ENCODE data around the gene SMYD2. TPM values are rescaled to one million over a fixed set of nuclear protein-coding genes. Genes with fewer than 3 reads are reported as not detected.

The SMYD2 gene
- total and polyA plus RNA-seq, 2 of the 8 experiments (the other 6 are each of a cell fraction or from before 2014, with no cell fraction given): 3.0 to 5.2 TPM

- H2BK120ac ChIP-seq (replicated peaks; ENCODE audit: low read depth, low read length): no peak overlapping the region
- no peak overlapping the region for H2BK15ac ChIP-seq (ENCODE audit: low read length)
- H3K9me3 ChIP-seq (ENCODE audit: insufficient read depth in 2 of 2, low read depth in 1 of 2, low read length in 1 of 2): no peaks in the 10 kb centered on the region
- TF ChIP-seq CTCF (IDR thresholded peaks at IDR 0.05; ENCODE audit: control extremely low read depth in 1 of 3, insufficient read depth in 1 of 3, low read depth in 1 of 3, low read length in 3 of 3): peak; percentile 39 to 50 (median 46)
- peak; percentile 59; the same call in 1 of the 2 replicates for TF ChIP-seq CEBPB (IDR thresholded peaks at IDR 0.05; ENCODE audit: low read depth, low read length)
- no peak for TF ChIP-seq CHD2 (IDR thresholded peaks at IDR 0.05; ENCODE audit: low read length)
- TF ChIP-seq NANOG (IDR thresholded peaks at IDR 0.05; ENCODE audit: insufficient read depth, low read depth, low read length, poor library complexity, severe bottlenecking): no peak
- peak; percentile 68 to 77 for TF ChIP-seq RAD21 (IDR thresholded peaks at IDR 0.05 in 1 of 2, conservative IDR thresholded peaks at IDR 0.05 in 1 of 2; ENCODE audit: low read depth in 2 of 2, low read length in 2 of 2)
- no peak overlapping the region for H3K18ac ChIP-seq (ENCODE audit: extremely low read depth, low read length)
- no peak overlapping the region for H2BK20ac ChIP-seq (ENCODE audit: low read length)
- H2BK5ac ChIP-seq (ENCODE audit: low read depth, low read length): no peak overlapping the region
- no peak overlapping the region for H4K8ac ChIP-seq (ENCODE audit: extremely low read depth, insufficient read depth, low read length)
- no peak overlapping the region for H3K4me2 ChIP-seq (ENCODE audit: insufficient read depth in 1 of 2, low read depth in 2 of 2, low read length in 2 of 2)
- H3K79me1 ChIP-seq (ENCODE audit: low read depth, low read length): no peaks in the 10 kb centered on the region
- CTCF ChIA-PET (ENCODE audit: partially characterized antibody): interaction anchor here (0.7 to 5.2 kb wide), 13 partner anchors 8 to 71 kb away, joined by 3 to 130 read pairs (median 4); no protein-coding TSS in a partner anchor
- H3K4me1 ChIP-seq (replicated peaks in 1 of 4; ENCODE audit: control insufficient read depth in 3 of 4, insufficient read depth in 4 of 4, low read length in 3 of 4): peaks cover 0 to 2% (median 0%) of the 10 kb centered on the region in 4 experiments; a peak in 4 of 7 replicates
- 52% methylated on average over 3 of the region's 3 CpGs; no CpG with 5 or more reads in 1 of the 2 experiments for WGBS, 2 experiments (ENCODE audit: extremely low coverage in 1 of 2, insufficient coverage in 1 of 2, insufficient read length in 1 of 2, insufficient replicate concordance in 2 of 2, low coverage in 1 of 2, low lambda C conversion rate in 2 of 2, missing lambda C conversion rate in 1 of 2)
- no peak for DNase-seq (ENCODE audit: low read depth in 1 of 2, low spot score in 2 of 2)
- no peak overlapping the region for H4K5ac ChIP-seq (ENCODE audit: insufficient read length, low read depth, low read length)
- H3K79me2 ChIP-seq (ENCODE audit: control insufficient read depth in 1 of 2, insufficient read depth in 2 of 2, low read length in 2 of 2): no peaks in the 10 kb centered on the region
- H3K14ac ChIP-seq (ENCODE audit: insufficient read length): no peak overlapping the region
- H3K27me3 ChIP-seq (replicated peaks in 1 of 4; ENCODE audit: control insufficient read depth in 3 of 4, extremely low read depth in 1 of 4, insufficient read depth in 3 of 4, low read length in 3 of 4): no peaks in the 10 kb centered on the region
- POLR2A ChIA-PET (ENCODE audit: partially characterized antibody): no interaction called here
- H3K9ac ChIP-seq (replicated peaks in 1 of 4; ENCODE audit: extremely low read depth in 1 of 4, low read depth in 3 of 4, low read length in 3 of 4): no peak overlapping the region
- H2AFZ ChIP-seq (ENCODE audit: low read length): no peak overlapping the region
- H4K20me1 ChIP-seq (replicated peaks in 1 of 2; ENCODE audit: control insufficient read depth in 1 of 2, insufficient read depth in 2 of 2, low read length in 2 of 2): no peaks in the 10 kb centered on the region
- H3K23ac ChIP-seq (ENCODE audit: insufficient read length): no peak overlapping the region
- H3K27ac ChIP-seq (ENCODE audit: low read depth, low read length): no peak overlapping the region
- no peak overlapping the region for H2AK5ac ChIP-seq (ENCODE audit: low read depth, low read length)
- FAIRE-seq: no peak
- H3K4ac ChIP-seq (replicated peaks; ENCODE audit: insufficient read length, low read depth, low read length): no peak overlapping the region
- H3K4me3 ChIP-seq (ENCODE audit: extremely low read depth in 1 of 4, insufficient read depth in 2 of 4, low read depth in 3 of 4, low read length in 4 of 4): no peak overlapping the region
- H3K36me3 ChIP-seq (ENCODE audit: control insufficient read depth in 2 of 4, insufficient read depth in 4 of 4, low read length in 3 of 4): no peaks in the 10 kb centered on the region
- no peak overlapping the region for H2BK12ac ChIP-seq (ENCODE audit: low read depth, low read length)
- no peak overlapping the region for H4K91ac ChIP-seq (replicated peaks; ENCODE audit: insufficient read length, low read length)
- no peaks in the 10 kb centered on the region for H3K23me2 ChIP-seq (ENCODE audit: low read depth, low read length)
- no peak overlapping the region for H3K56ac ChIP-seq (replicated peaks; ENCODE audit: insufficient read length, low read depth, low read length)
Measured at GRCh38 chr1:214271174-214271858, 9.6 kb upstream of the SMYD2 start.

All from H1 (cell line).